ENCODE results near the gene C5orf47.

- no peak for TF ChIP-seq EZH2 (IDR thresholded peaks at IDR 0.05; ENCODE audit: low read length, missing control alignments)
- TF ChIP-seq CTCF (conservative IDR thresholded peaks at IDR 0.05 in 1 of 2, IDR thresholded peaks at IDR 0.05 in 1 of 2; ENCODE audit: low read depth in 1 of 2, low read length in 2 of 2): no peak
Measured at GRCh38 chr5:173941758-173942401, 47.1 kb upstream of the C5orf47 start.

All from fibroblast of lung (primary cell).